H9 (cell line): ENCODE measurements around the gene GGTLC2. TPM values are rescaled to one million over a fixed set of nuclear protein-coding genes. Genes with fewer than 3 reads are reported as not detected.

ENCODE experiments used
- DNase-seq: peaks from one replicate; pipeline ENCODE4 v3.0.0-alpha.2; 2017
- H2AFZ ChIP-seq: one replicate; pipeline ENCODE4 v1.6.1; 2013; ENCODE audit warnings: mild to moderate bottlenecking, low read length, control low read depth, moderate library complexity
- H2AK5ac ChIP-seq: 2 replicates; pipeline ENCODE4 v1.6.1; 2013; ENCODE audit warnings: low read length, control low read depth, mixed read lengths; ENCODE audit not compliant: insufficient read length
- H2BK120ac ChIP-seq: one replicate; pipeline ENCODE4 v1.6.1; 2013; ENCODE audit warnings: low read depth, mild to moderate bottlenecking, low read length, control low read depth, inconsistent platforms; ENCODE audit not compliant: poor library complexity, severe bottlenecking
- H2BK12ac ChIP-seq: 2 replicates; pipeline ENCODE4 v1.6.1; 2013; ENCODE audit warnings: low read length, control low read depth, mixed read lengths, low read depth; ENCODE audit not compliant: insufficient read length
- H2BK15ac ChIP-seq: 2 replicates; pipeline ENCODE4 v1.6.1; 2013; ENCODE audit warnings: low read depth, low read length, control low read depth
- H2BK20ac ChIP-seq: one replicate; pipeline ENCODE4 v1.6.1; 2013; ENCODE audit warnings: low read depth, mild to moderate bottlenecking, low read length, control low read depth, inconsistent platforms; ENCODE audit not compliant: poor library complexity, severe bottlenecking
- H2BK5ac ChIP-seq: 2 replicates; pipeline ENCODE4 v1.6.1; 2013; ENCODE audit warnings: low read length, control low read depth, mixed read lengths; ENCODE audit not compliant: insufficient read length
- H3K14ac ChIP-seq: 2 replicates; pipeline ENCODE4 v1.6.1; 2013; ENCODE audit warnings: low read length, control low read depth; ENCODE audit not compliant: insufficient read depth
- H3K18ac ChIP-seq: 2 replicates; pipeline ENCODE4 v1.6.1; 2013; ENCODE audit warnings: low read depth, mild to moderate bottlenecking, mixed read lengths, low read length, control low read depth; ENCODE audit not compliant: insufficient read length
- H3K23ac ChIP-seq: 2 replicates; pipeline ENCODE4 v1.6.1; 2013; ENCODE audit warnings: low read length, control low read depth, mixed read lengths, low read depth; ENCODE audit not compliant: insufficient read length
- H3K23me2 ChIP-seq: 2 replicates; pipeline ENCODE4 v1.6.1; 2013; ENCODE audit warnings: low read depth, mild to moderate bottlenecking, mixed read lengths, low read length, control low read depth; ENCODE audit not compliant: insufficient read length, poor library complexity, severe bottlenecking
- H3K27ac ChIP-seq: 2 replicates; pipeline ENCODE4 v1.5.1; 2013; ENCODE audit warnings: low read length, control low read depth, mixed read lengths, low read depth; ENCODE audit not compliant: insufficient read length
- H3K27me3 ChIP-seq: 2 replicates; pipeline ENCODE4 v1.6.1; 2013; ENCODE audit warnings: low read length, control low read depth, inconsistent platforms; ENCODE audit not compliant: insufficient read depth
- H3K4ac ChIP-seq: 2 replicates; pipeline ENCODE4 v1.6.1; 2013; ENCODE audit warnings: low read depth, mild to moderate bottlenecking, control low read depth, inconsistent platforms, low read length, moderate library complexity
- H3K4me1 ChIP-seq: 2 replicates; pipeline ENCODE4 v1.6.1; 2013; ENCODE audit warnings: low read length, control low read depth, inconsistent platforms; ENCODE audit not compliant: insufficient read depth
- H3K4me2 ChIP-seq: 2 replicates; pipeline ENCODE4 v1.6.1; 2013; ENCODE audit warnings: low read length, control low read depth, mixed read lengths; ENCODE audit not compliant: insufficient read length, insufficient read depth
- H3K56ac ChIP-seq: 2 replicates; pipeline ENCODE4 v1.6.1; 2013; ENCODE audit warnings: low read depth, mild to moderate bottlenecking, mixed read lengths, low read length, control low read depth; ENCODE audit not compliant: insufficient read length
- H3K79me1 ChIP-seq: 2 replicates; pipeline ENCODE4 v1.6.1; 2013; ENCODE audit warnings: low read depth, mild to moderate bottlenecking, moderate library complexity, low read length, control low read depth, inconsistent platforms; ENCODE audit not compliant: insufficient read depth, poor library complexity, severe bottlenecking
- H3K79me2 ChIP-seq: 2 replicates; pipeline ENCODE4 v1.6.1; 2013; ENCODE audit warnings: low read length, control low read depth, inconsistent platforms; ENCODE audit not compliant: insufficient read depth
- H3K9ac ChIP-seq: 2 replicates; pipeline ENCODE4 v1.6.1; 2013; ENCODE audit warnings: low read length, control low read depth, mixed read lengths; ENCODE audit not compliant: insufficient read length; ENCODE audit errors: extremely low read depth
- H3K9me3 ChIP-seq: one replicate; pipeline ENCODE4 v1.6.1; 2013; ENCODE audit warnings: low read depth, low read length, inconsistent platforms; ENCODE audit not compliant: control insufficient read depth
- H3T11ph ChIP-seq: one replicate; pipeline ENCODE4 v1.6.1; 2013; ENCODE audit warnings: mild to moderate bottlenecking, low read length, control low read depth, inconsistent platforms
- H4K20me1 ChIP-seq: one replicate; pipeline ENCODE4 v1.6.1; 2013; ENCODE audit not compliant: control insufficient read depth, insufficient read length, insufficient read depth
- H4K5ac ChIP-seq: 2 replicates; pipeline ENCODE4 v1.6.1; 2013; ENCODE audit warnings: low read depth, mild to moderate bottlenecking, mixed read lengths, low read length, control low read depth; ENCODE audit not compliant: insufficient read length
- H4K8ac ChIP-seq: replicated peaks from 2 replicates; pipeline ENCODE4 v1.6.1; 2013; ENCODE audit warnings: low read length, control low read depth, mixed read lengths, low read depth; ENCODE audit not compliant: insufficient read length
- H4K91ac ChIP-seq: 2 replicates; pipeline ENCODE4 v1.6.1; 2013; ENCODE audit warnings: low read depth, mild to moderate bottlenecking, moderate library complexity, mixed read lengths, low read length, control low read depth; ENCODE audit not compliant: insufficient read length
- H3K27ac Mint-ChIP-seq, 3 experiments: 2 replicates in 2 of 3; 3 replicates in 1 of 3; pipeline ENCODE4 v1.8.0; 2020 to 2021; ENCODE audit warnings: mixed read lengths in 3 of 3, mild to moderate bottlenecking in 1 of 3, moderate library complexity in 1 of 3
- H3K27me3 Mint-ChIP-seq: 2 replicates; pipeline ENCODE4 v1.8.0; 2021; ENCODE audit warnings: low read depth, mild to moderate bottlenecking, moderate library complexity, mixed read lengths
- H3K36me3 Mint-ChIP-seq, 3 experiments: 2 replicates in 2 of 3; 3 replicates in 1 of 3; pipeline ENCODE4 v1.8.0; 2020 to 2021; ENCODE audit warnings: low read depth in 3 of 3, mixed read lengths in 3 of 3; ENCODE audit not compliant: insufficient read depth in 1 of 3
- H3K4me1 Mint-ChIP-seq, 2 experiments: 2 replicates each; pipeline ENCODE4 v1.8.0; 2020; ENCODE audit warnings: mixed read lengths in 2 of 2
- H3K4me3 Mint-ChIP-seq, 2 experiments: 2 replicates in 1 of 2; 3 replicates in 1 of 2; pipeline ENCODE4 v1.8.0; 2020 to 2021; ENCODE audit warnings: mild to moderate bottlenecking in 2 of 2, mixed read lengths in 2 of 2, moderate library complexity in 1 of 2
- H3K9me3 Mint-ChIP-seq, 2 experiments: 2 replicates in 1 of 2; 3 replicates in 1 of 2; pipeline ENCODE4 v1.8.0; 2020; ENCODE audit warnings: mild to moderate bottlenecking in 2 of 2, mixed read lengths in 2 of 2, moderate library complexity in 1 of 2
- CTCF ChIP-seq: fragments of 200-600 bp; sonication (generic); conservative IDR thresholded peaks from 3 replicates; pipeline ENCODE4 v1.8.0; 2021; ENCODE audit warnings: antibody characterized with exemption, mild to moderate bottlenecking
- WGBS: extraction: QIAGEN DNeasy Blood & Tissue Kit; methylation state at CpG from one replicate; pipeline ENCODE4 v1.1.7; 2013; ENCODE audit warnings: missing lambda C conversion rate, low lambda C conversion rate, mixed read lengths; ENCODE audit not compliant: insufficient read length; ENCODE audit errors: extremely low coverage; 5-methylcytosine and 5-hydroxymethylcytosine counted together
- total RNA-seq: library from RNA; stranded (reverse); gene quantifications from 2 replicates; pipeline ENCODE4 v1.2.1, GENCODE V29; 2021

Gene GGTLC2
- total RNA-seq, 1 experiment from 2014 or later, result not detected

DNA sequence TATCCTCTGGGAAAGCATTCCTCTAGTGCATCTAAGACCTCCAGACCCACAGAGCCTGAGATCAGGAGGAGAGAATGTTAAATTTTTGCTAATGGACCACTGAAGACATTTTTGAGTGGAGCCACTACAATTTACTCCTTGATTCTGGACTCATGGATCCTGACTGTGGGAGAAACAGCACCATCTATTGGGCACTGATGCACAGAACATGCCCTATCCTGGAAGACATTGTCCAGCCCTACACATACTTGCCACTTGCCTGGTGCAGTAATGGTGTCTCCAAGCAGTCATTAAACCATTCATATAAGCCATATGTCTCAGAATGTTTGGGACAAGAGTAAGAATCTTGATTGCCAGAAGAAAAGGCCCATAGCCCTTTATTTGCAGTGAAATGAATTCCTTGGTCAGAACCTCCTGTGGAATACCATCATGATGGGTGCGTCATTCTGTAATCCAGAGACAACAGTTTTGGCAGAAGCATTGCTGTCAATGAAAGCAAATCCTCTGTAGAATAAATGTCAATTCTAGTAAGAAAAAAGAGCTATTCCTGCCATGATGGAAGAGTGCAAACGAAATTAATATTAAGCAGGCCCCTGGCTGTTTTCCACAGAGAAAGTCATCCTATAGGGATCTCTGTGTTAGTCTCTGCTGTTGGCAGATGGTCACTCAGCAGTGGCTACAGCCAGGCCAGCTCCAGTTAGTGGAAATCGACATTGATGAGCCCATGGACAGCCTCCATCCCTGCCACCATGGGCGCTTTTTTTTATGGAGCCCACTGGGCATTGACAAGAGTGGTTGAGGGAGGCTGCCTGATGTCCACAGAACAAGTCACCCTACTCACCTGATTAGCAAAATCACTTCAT lies 43.5 kb downstream of the GGTLC2 start:
- Histone ChIP-seq H3K27me3 (peaks cover 13% of the 10 kb centered on the region; the same call in 1 of the 2 replicates), H4K5ac (no peak overlapping the region)

More for the DNA sequence above, 43.5 kb downstream of the GGTLC2 start:
- Mint-ChIP-seq H3K9me3 (peaks cover 0 to under 1% of the 10 kb centered on the region in 2 experiments; a peak in 2 of 5 replicates), H3K27me3 (peaks cover 96% of the 10 kb centered on the region), H3K4me3 (no peak overlapping the region), H3K27ac (no peak overlapping the region; a peak in 1 of 7 replicates), H3K4me1 (0 out of 4 replicates have a peak, but pooled peaks cover 0 to 3% of the 10 kb centered on the region in 2 experiments), H3K36me3 (no peaks in the 10 kb centered on the region)
- H2AK5ac ChIP-seq, result no peak overlapping the region
- H4K91ac ChIP-seq, result no peak overlapping the region
- H2BK120ac ChIP-seq, result no peak overlapping the region
- H3K9me3 ChIP-seq, result no peaks in the 10 kb centered on the region
- H4K20me1 ChIP-seq, result no peaks in the 10 kb centered on the region
- no peak overlapping the region for H3K27ac ChIP-seq
- H2BK20ac ChIP-seq, result no peak overlapping the region
- H4K8ac ChIP-seq, result no peak overlapping the region
- H3K4me2 ChIP-seq, result no peak overlapping the region
- H2BK15ac ChIP-seq, result no peak overlapping the region
- H3T11ph ChIP-seq, result no peak overlapping the region
- no peak overlapping the region for H2BK12ac ChIP-seq
- no peak overlapping the region for H3K14ac ChIP-seq
- no peaks in the 10 kb centered on the region for H3K79me1 ChIP-seq
- peak; percentile 44 for DNase-seq
- no peak overlapping the region for H3K9ac ChIP-seq
- H3K4me1 ChIP-seq, result no peaks in the 10 kb centered on the region
- TF ChIP-seq CTCF, result peak; percentile 73
- H3K4ac ChIP-seq, result no peak overlapping the region
- H3K23me2 ChIP-seq, result no peaks in the 10 kb centered on the region
- no peaks in the 10 kb centered on the region for H3K79me2 ChIP-seq
- no peak overlapping the region for H3K18ac ChIP-seq
- H2BK5ac ChIP-seq, result no peak overlapping the region
- no peak overlapping the region for H2AFZ ChIP-seq
- H3K56ac ChIP-seq, result no peak overlapping the region
- H3K23ac ChIP-seq, result no peak overlapping the region
- no CpG with 5 or more reads among the region's 4 CpGs for WGBS
